A549 (cell line): ENCODE measurements around the gene BRPF1. TPM values are rescaled to one million over a fixed set of nuclear protein-coding genes. Genes with fewer than 3 reads are reported as not detected.

Experiments
- ATAC-seq, 2 experiments: fragments of 200-7000 bp in 1 of 2; fragments of >200 bp in 1 of 2; cut with Nextera tagmentation in 1 of 2; cut with Tn5 transposase in 1 of 2; 3 replicates each; pipeline versions ENCODE4 v1.8.0 to v1.9.1; 2018 to 2020; ENCODE audit warnings: mild to moderate bottlenecking in 1 of 2, moderate library complexity in 1 of 2
- CTCF ChIA-PET: fragments of 300-600 bp; sonication (Branson Sonifier 250); formaldehyde crosslinking; extraction: SDS; loops from one replicate; lab custom pipeline; 2021; ENCODE audit warnings: antibody characterized with exemption, inconsistent platforms; lab: Yijun Ruan, JAX
- POLR2A ChIA-PET: fragments of 350-600 bp; formaldehyde crosslinking; extraction: SDS; loops from one replicate; lab custom pipeline; 2021; ENCODE audit warnings: antibody characterized with exemption, inconsistent platforms; lab: Yijun Ruan, JAX
- DNase-seq, 2 experiments: peaks; one replicate each; pipeline versions ENCODE4 v3.0.0 to v3.0.0-alpha.2; 2011 to 2016; ENCODE audit warnings: low read depth in 1 of 2, low spot score in 1 of 2
- FAIRE-seq: peaks from 2 replicates; lab custom pipeline; 2011; peaks lifted over from hg19 to GRCh38; lab: Jason Lieb, UNC
- H3K27ac ChIP-seq, 2 experiments: fragments of >200 bp; sonication (Bioruptor Twin); formaldehyde crosslinking; 3 replicates each; pipeline ENCODE4 v1.5.1; 2016 to 2017
- H3K4me1 ChIP-seq: fragments of >200 bp; sonication (Bioruptor Twin); formaldehyde crosslinking; 3 replicates; pipeline ENCODE4 v1.6.1; 2016
- H3K4me2 ChIP-seq: fragments of >200 bp; sonication (Bioruptor Twin); formaldehyde crosslinking; 3 replicates; pipeline ENCODE4 v1.6.1; 2016
- H3K4me3 ChIP-seq: fragments of >200 bp; sonication (Bioruptor Twin); formaldehyde crosslinking; 3 replicates; pipeline ENCODE4 v1.5.1; 2016
- H3K9me3 ChIP-seq: fragments of >200 bp; sonication (Bioruptor Twin); formaldehyde crosslinking; 3 replicates; pipeline ENCODE4 v1.6.1; 2016
- CBX2 ChIP-seq: fragments of 200-600 bp; sonication (generic); IDR thresholded peaks from 2 replicates; pipeline ENCODE4 v1.6.1; 2016; ENCODE audit warnings: low read depth, mild to moderate bottlenecking, borderline replicate concordance
- CBX8 ChIP-seq: fragments of 200-600 bp; sonication (generic); IDR thresholded peaks from 2 replicates; pipeline ENCODE4 v1.6.1; 2016
- FOSB ChIP-seq: fragments of 250-450 bp; sonication (Bioruptor Pico); IDR thresholded peaks from 2 replicates; pipeline ENCODE4 v1.5.0; 2020; ENCODE audit warnings: mild to moderate bottlenecking, moderate library complexity
- FOXS1 ChIP-seq: fragments of 250-450 bp; sonication (Bioruptor Pico); IDR thresholded peaks from 2 replicates; pipeline ENCODE4 v1.5.0; 2020; ENCODE audit warnings: mild to moderate bottlenecking, moderate library complexity
- HEYL ChIP-seq: fragments of 250-450 bp; sonication (Bioruptor Pico); IDR thresholded peaks from 2 replicates; pipeline ENCODE4 v1.8.0; 2021; ENCODE audit warnings: mild to moderate bottlenecking, moderate library complexity
- HOXA7 ChIP-seq: fragments of 250-450 bp; sonication (Bioruptor Pico); IDR thresholded peaks from 2 replicates; pipeline ENCODE4 v1.5.0; 2020; ENCODE audit warnings: mild to moderate bottlenecking, moderate library complexity
- JUNB ChIP-seq: fragments of >200 bp; sonication (Bioruptor Twin); formaldehyde crosslinking; IDR thresholded peaks from 2 replicates; pipeline ENCODE4 v1.6.1; 2016
- NR3C1 ChIP-seq: fragments of >200 bp; sonication (Bioruptor Twin); formaldehyde crosslinking; IDR thresholded peaks from 3 replicates; pipeline ENCODE4 v1.6.1; 2017
- POLR2A ChIP-seq: IDR thresholded peaks from 2 replicates; pipeline ENCODE4 v1.6.1; 2012; ENCODE audit warnings: mild to moderate bottlenecking, low read length
- RAD21 ChIP-seq, 2 experiments: fragments of >200 bp in 1 of 2; sonication (Bioruptor Twin) in 1 of 2; formaldehyde crosslinking in 1 of 2; IDR thresholded peaks in 1 of 2; conservative IDR thresholded peaks in 1 of 2; 2 replicates in 1 of 2; 3 replicates in 1 of 2; pipeline ENCODE4 v1.6.1; 2012 to 2018; ENCODE audit warnings: inconsistent platforms in 1 of 2
- RNF2 ChIP-seq: fragments of 200-600 bp; sonication (generic); IDR thresholded peaks from 2 replicates; pipeline ENCODE4 v1.6.1; 2016; ENCODE audit warnings: low read depth, mild to moderate bottlenecking, antibody characterized with exemption, moderate library complexity, borderline replicate concordance
- SMC3 ChIP-seq: fragments of >200 bp; sonication (Bioruptor Twin); formaldehyde crosslinking; IDR thresholded peaks from 3 replicates; pipeline ENCODE4 v1.6.1; 2018; ENCODE audit warnings: inconsistent platforms
- ZC3H11A ChIP-seq: fragments of 450-650 bp; IDR thresholded peaks from 2 replicates; pipeline ENCODE4 v1.6.1; 2014; ENCODE audit warnings: antibody characterized with exemption, mild to moderate bottlenecking
- ZFP36 ChIP-seq: fragments of 450-650 bp; IDR thresholded peaks from 2 replicates; pipeline ENCODE4 v1.6.1; 2014; ENCODE audit warnings: borderline replicate concordance; ENCODE audit not compliant: partially characterized antibody
- WGBS: methylation state at CpG from one replicate; pipeline ENCODE4 v1.1.6; 2017; ENCODE audit errors: missing lambda C conversion rate; 5-methylcytosine and 5-hydroxymethylcytosine counted together
- polyA plus RNA-seq, 4 experiments: library from polyadenylated mRNA; depleted of rRNA in 3 of 4; stranded (reverse); fragments of >200 nt; fragmentation: RNase III in 1 of 4; extraction: RNeasy Plus Mini Kit Qiagen cat#74134 plus additional on column Dnase treatment in 1 of 4; gene quantifications; 2 replicates in 3 of 4; 3 replicates in 1 of 4; pipeline ENCODE4 v1.2.3, GENCODE V29; 2011 to 2017
- TF ChIP-seq, protein P1 (sequence below): fragments of 150-350 bp; IDR thresholded peaks from 2 replicates; pipeline ENCODE4 v1.6.1; 2014; ENCODE audit warnings: low read depth, mild to moderate bottlenecking, low read length
- TF ChIP-seq, protein P2 (sequence below): fragments of >200 bp; sonication (Bioruptor Twin); formaldehyde crosslinking; IDR thresholded peaks from 3 replicates; pipeline ENCODE4 v1.6.1; 2016
- TF ChIP-seq, protein P3 (sequence below): IDR thresholded peaks from 2 replicates; pipeline ENCODE4 v1.6.1; 2012; ENCODE audit warnings: low read depth, borderline replicate concordance
- TF ChIP-seq, protein P4 (sequence below): fragments of 200-600 bp; sonication (generic); IDR thresholded peaks from 2 replicates; pipeline ENCODE4 v1.6.1; 2016; ENCODE audit warnings: antibody characterized with exemption, mild to moderate bottlenecking, moderate library complexity

BRPF1 gene
- polyA plus RNA-seq, 2 of the 4 experiments (the other 2 are of a cell fraction) = 8.6 to 12.4 TPM

DNA sequence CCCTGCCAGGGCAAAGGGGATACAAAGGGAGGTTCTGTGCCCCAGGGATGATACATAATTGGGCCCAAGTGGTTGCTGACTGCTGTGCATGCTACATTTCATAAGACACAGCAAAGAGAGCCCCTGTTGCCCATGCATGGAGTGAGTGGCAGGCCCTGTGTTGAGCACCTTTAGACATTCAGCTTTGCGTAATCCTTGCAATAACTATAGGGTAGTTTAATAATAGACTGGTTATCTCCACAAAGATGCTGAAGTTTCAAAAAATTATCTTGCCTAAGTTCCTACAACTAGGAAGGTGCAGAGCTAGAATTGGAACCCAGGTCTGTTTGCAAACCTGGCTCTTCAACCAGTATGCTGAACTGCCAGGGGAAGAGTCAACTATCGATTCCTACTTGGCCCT, 16.5 kb downstream of the BRPF1 start:
- no peak for FAIRE-seq
- ChIA-PET POLR2A (no interaction called here), CTCF (interaction anchor here (1.5 to 4.9 kb wide), 3 partner anchors 9 to 33 kb away, joined by 5 to 22 read pairs (median 17); partner anchors contain the start of gene BRPF1)
- Histone ChIP-seq H3K27ac (no peak overlapping the region), H3K4me3 (no peak overlapping the region), H3K9me3 (no peaks in the 10 kb centered on the region), H3K4me2 (no peak overlapping the region), H3K4me1 (peaks cover 13% of the 10 kb centered on the region; the same call in 2 of the 3 replicates)
- DNase-seq = no peak
- WGBS = 96% methylated on average over 2 of the region's 2 CpGs
- TF ChIP-seq RAD21 (conservative IDR thresholded peaks at IDR 0.05 in 1 of 2, IDR thresholded peaks at IDR 0.05 in 1 of 2) (no peak), NR3C1 (no peak), ZFP36 (no peak)
- TF ChIP-seq, protein P1, sequence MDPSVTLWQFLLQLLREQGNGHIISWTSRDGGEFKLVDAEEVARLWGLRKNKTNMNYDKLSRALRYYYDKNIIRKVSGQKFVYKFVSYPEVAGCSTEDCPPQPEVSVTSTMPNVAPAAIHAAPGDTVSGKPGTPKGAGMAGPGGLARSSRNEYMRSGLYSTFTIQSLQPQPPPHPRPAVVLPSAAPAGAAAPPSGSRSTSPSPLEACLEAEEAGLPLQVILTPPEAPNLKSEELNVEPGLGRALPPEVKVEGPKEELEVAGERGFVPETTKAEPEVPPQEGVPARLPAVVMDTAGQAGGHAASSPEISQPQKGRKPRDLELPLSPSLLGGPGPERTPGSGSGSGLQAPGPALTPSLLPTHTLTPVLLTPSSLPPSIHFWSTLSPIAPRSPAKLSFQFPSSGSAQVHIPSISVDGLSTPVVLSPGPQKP = no peak
- TF ChIP-seq, all 56 proteins: peak for 0
- ATAC-seq = no peak

DNA sequence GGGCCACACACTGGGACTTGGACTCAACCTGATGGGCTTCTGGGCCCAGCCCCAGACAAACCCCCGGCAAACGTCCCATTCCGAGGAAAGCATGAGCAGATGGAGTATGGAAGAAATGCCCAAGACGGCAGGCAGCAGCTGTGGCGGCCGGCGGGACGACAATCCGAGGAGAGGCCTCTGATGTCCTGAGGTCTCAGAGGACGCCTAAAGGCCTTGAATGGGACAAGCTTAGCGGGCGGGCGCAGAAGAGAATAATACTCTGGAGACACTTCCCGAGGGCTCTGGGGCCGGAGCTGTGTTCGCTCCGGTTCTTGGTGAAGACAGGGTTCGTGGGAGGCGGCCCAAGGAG, 17.7 kb downstream of the BRPF1 start:
- ChIA-PET POLR2A (interaction anchor here (0.8 to 1.9 kb wide), 7 partner anchors 12 to 386 kb away, joined by 3 to 17 read pairs (median 4); partner anchors contain the start of genes ARPC4, BRPF1, CAMK1 and MTMR14), CTCF (interaction anchor here (0.8 to 4.9 kb wide), 11 partner anchors 10 to 396 kb away, joined by 3 to 22 read pairs (median 4); partner anchors contain the start of genes BRPF1 and CAMK1)
- WGBS = 9% methylated on average over 9 of the region's 19 CpGs
- H3K4me2 ChIP-seq = peak overlapping the region; percentile 91
- DNase-seq = peak in 1 of 2 experiments; percentile 26
- FAIRE-seq = no peak
- no peak for TF ChIP-seq CBX2
- no peak for TF ChIP-seq POLR2A
- TF ChIP-seq JUNB = no peak
- TF ChIP-seq ZC3H11A = no peak
- TF ChIP-seq, protein P2, sequence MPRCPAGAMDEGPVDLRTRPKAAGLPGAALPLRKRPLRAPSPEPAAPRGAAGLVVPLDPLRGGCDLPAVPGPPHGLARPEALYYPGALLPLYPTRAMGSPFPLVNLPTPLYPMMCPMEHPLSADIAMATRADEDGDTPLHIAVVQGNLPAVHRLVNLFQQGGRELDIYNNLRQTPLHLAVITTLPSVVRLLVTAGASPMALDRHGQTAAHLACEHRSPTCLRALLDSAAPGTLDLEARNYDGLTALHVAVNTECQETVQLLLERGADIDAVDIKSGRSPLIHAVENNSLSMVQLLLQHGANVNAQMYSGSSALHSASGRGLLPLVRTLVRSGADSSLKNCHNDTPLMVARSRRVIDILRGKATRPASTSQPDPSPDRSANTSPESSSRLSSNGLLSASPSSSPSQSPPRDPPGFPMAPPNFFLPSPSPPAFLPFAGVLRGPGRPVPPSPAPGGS = no peak
- no peak for TF ChIP-seq FOSB (CRISPR knock-in tag)
- no peak for TF ChIP-seq RNF2
- TF ChIP-seq FOXS1 (CRISPR knock-in tag) = no peak
- no peak for TF ChIP-seq HEYL
- TF ChIP-seq CBX8 = no peak
- TF ChIP-seq, protein P3, sequence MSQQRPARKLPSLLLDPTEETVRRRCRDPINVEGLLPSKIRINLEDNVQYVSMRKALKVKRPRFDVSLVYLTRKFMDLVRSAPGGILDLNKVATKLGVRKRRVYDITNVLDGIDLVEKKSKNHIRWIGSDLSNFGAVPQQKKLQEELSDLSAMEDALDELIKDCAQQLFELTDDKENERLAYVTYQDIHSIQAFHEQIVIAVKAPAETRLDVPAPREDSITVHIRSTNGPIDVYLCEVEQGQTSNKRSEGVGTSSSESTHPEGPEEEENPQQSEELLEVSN = no peak
- TF ChIP-seq SMC3 = no peak
- TF ChIP-seq, protein P4, sequence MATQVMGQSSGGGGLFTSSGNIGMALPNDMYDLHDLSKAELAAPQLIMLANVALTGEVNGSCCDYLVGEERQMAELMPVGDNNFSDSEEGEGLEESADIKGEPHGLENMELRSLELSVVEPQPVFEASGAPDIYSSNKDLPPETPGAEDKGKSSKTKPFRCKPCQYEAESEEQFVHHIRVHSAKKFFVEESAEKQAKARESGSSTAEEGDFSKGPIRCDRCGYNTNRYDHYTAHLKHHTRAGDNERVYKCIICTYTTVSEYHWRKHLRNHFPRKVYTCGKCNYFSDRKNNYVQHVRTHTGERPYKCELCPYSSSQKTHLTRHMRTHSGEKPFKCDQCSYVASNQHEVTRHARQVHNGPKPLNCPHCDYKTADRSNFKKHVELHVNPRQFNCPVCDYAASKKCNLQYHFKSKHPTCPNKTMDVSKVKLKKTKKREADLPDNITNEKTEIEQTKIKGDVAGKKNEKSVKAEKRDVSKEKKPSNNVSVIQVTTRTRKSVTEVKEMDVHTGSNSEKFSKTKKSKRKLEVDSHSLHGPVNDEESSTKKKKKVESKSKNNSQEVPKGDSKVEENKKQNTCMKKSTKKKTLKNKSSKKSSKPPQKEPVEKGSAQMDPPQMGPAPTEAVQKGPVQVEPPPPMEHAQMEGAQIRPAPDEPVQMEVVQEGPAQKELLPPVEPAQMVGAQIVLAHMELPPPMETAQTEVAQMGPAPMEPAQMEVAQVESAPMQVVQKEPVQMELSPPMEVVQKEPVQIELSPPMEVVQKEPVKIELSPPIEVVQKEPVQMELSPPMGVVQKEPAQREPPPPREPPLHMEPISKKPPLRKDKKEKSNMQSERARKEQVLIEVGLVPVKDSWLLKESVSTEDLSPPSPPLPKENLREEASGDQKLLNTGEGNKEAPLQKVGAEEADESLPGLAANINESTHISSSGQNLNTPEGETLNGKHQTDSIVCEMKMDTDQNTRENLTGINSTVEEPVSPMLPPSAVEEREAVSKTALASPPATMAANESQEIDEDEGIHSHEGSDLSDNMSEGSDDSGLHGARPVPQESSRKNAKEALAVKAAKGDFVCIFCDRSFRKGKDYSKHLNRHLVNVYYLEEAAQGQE = no peak
- TF ChIP-seq HOXA7 (CRISPR knock-in tag) = no peak
- H3K4me3 ChIP-seq = peak overlapping the region; percentile 72
- H3K4me1 ChIP-seq = peaks cover 13% of the 10 kb centered on the region; the same call in 2 of the 3 replicates
- H3K9me3 ChIP-seq = no peaks in the 10 kb centered on the region
- H3K27ac ChIP-seq = peak overlapping the region; percentile 95 to 97
- ATAC-seq = peak; percentile 58 to 61
